ENCODE measurements around the gene GGA1. TPM values are rescaled to one million over a fixed set of nuclear protein-coding genes. Genes with fewer than 3 reads are reported as not detected.

GGA1 gene
- total and polyA plus RNA-seq, 2 donors (not counting 1 experiment from before 2014, with no cell fraction given): 18.0 to 27.9 TPM

GRCh38 chr22:37633089-37633624 is 24.5 kb downstream of the GGA1 start:
- H3K27me3 ChIP-seq (ENCODE audit: control insufficient read depth, insufficient read depth, low read length): no peaks in the 10 kb centered on the region
- TF ChIP-seq CTCF (conservative IDR thresholded peaks at IDR 0.05 in 1 of 2, IDR thresholded peaks at IDR 0.05 in 1 of 2; ENCODE audit: low read depth in 1 of 2, low read length in 2 of 2): no peak
- TF ChIP-seq EZH2 (IDR thresholded peaks at IDR 0.05; ENCODE audit: low read length, missing control alignments): no peak
- H3K9ac ChIP-seq (ENCODE audit: insufficient read depth, low read length): no peak overlapping the region
- DNase-seq (ENCODE audit: low read depth in 2 of 2): no peak
- H3K4me3 ChIP-seq (replicated peaks in 1 of 4; ENCODE audit: control extremely low read depth in 1 of 4, insufficient read depth in 1 of 4, low read depth in 3 of 4, low read length in 4 of 4): no peak overlapping the region
- no peaks in the 10 kb centered on the region for H4K20me1 ChIP-seq (ENCODE audit: control insufficient read depth, extremely low read depth, insufficient read depth, low read length)
- peaks cover 6% of the 10 kb centered on the region for H3K36me3 ChIP-seq (ENCODE audit: control insufficient read depth, insufficient read depth, low read length)
- no peaks in the 10 kb centered on the region for H3K9me3 ChIP-seq (ENCODE audit: control insufficient read depth, insufficient read depth, low read depth, low read length)
- peaks cover 30% of the 10 kb centered on the region for H3K4me1 ChIP-seq (ENCODE audit: control insufficient read depth, extremely low read depth, insufficient read depth, low read length)
- no peak overlapping the region for H2AFZ ChIP-seq (ENCODE audit: low read length)
- H3K4me2 ChIP-seq (ENCODE audit: extremely low read depth, insufficient read depth, low read length): peak overlapping the region; percentile 38
- no peaks in the 10 kb centered on the region for H3K79me2 ChIP-seq (ENCODE audit: control insufficient read depth, insufficient read depth, low read length)
- H3K27ac ChIP-seq (ENCODE audit: insufficient read depth, low read length): peak overlapping the region; percentile 42

- H3K4me3 ChIP-seq (replicated peaks in 1 of 4; ENCODE audit: control extremely low read depth in 1 of 4, insufficient read depth in 1 of 4, low read depth in 3 of 4, low read length in 4 of 4): peak overlapping the region in 2 of 4 experiments; percentile 20 to 27
Observed at GRCh38 chr22:37633625-37634416, 25.2 kb downstream of the GGA1 start.

More at GRCh38 chr22:37633625-37634416, 25.2 kb downstream of the GGA1 start:
- TF ChIP-seq EZH2 (IDR thresholded peaks at IDR 0.05; ENCODE audit: low read length, missing control alignments) (no peak), CTCF (conservative IDR thresholded peaks at IDR 0.05 in 1 of 2, IDR thresholded peaks at IDR 0.05 in 1 of 2; ENCODE audit: low read depth in 1 of 2, low read length in 2 of 2) (peak in 1 of 2 donors; percentile 20)
- H3K79me2 ChIP-seq (ENCODE audit: control insufficient read depth, insufficient read depth, low read length): no peaks in the 10 kb centered on the region
- H3K27me3 ChIP-seq (ENCODE audit: control insufficient read depth, insufficient read depth, low read length): no peaks in the 10 kb centered on the region
- peak overlapping the region; percentile 27 for H3K9ac ChIP-seq (ENCODE audit: insufficient read depth, low read length)
- peak; percentile 88 to 92 for DNase-seq (ENCODE audit: low read depth in 2 of 2)
- no peaks in the 10 kb centered on the region for H3K9me3 ChIP-seq (ENCODE audit: control insufficient read depth, insufficient read depth, low read depth, low read length)
- H3K4me1 ChIP-seq (ENCODE audit: control insufficient read depth, extremely low read depth, insufficient read depth, low read length): peaks cover 32% of the 10 kb centered on the region
- peak overlapping the region; percentile 61 for H3K4me2 ChIP-seq (ENCODE audit: extremely low read depth, insufficient read depth, low read length)
- H3K27ac ChIP-seq (ENCODE audit: insufficient read depth, low read length): peak overlapping the region; percentile 42
- H2AFZ ChIP-seq (ENCODE audit: low read length): no peak overlapping the region
- peaks cover 6% of the 10 kb centered on the region for H3K36me3 ChIP-seq (ENCODE audit: control insufficient read depth, insufficient read depth, low read length)
- H4K20me1 ChIP-seq (ENCODE audit: control insufficient read depth, extremely low read depth, insufficient read depth, low read length): no peaks in the 10 kb centered on the region
